ENCODE measurements around the gene APBB2.

APBB2 gene

GRCh38 chr4:41189666-41190065 lies 24.7 kb downstream of the APBB2 start:
- H3K4me3 Mint-ChIP-seq, result no peak overlapping the region
- peaks cover 10 to 12% of the 10 kb centered on the region in 2 donors for H3K27me3 Mint-ChIP-seq
- peaks cover 0 to 2% of the 10 kb centered on the region in 2 donors for H3K9me3 Mint-ChIP-seq
- H3K36me3 Mint-ChIP-seq, result no peaks in the 10 kb centered on the region
- ATAC-seq (replicated peaks) (no peak), DNase-seq (no peak)
- H3K27ac Mint-ChIP-seq, result no peak overlapping the region
- H3K4me1 Mint-ChIP-seq, result no peaks in the 10 kb centered on the region

GRCh38 chr4:41189076-41189475 lies 25.3 kb downstream of the APBB2 start:
- H3K36me3 Mint-ChIP-seq, result no peaks in the 10 kb centered on the region
- peaks cover 0 to 2% of the 10 kb centered on the region in 2 donors for H3K9me3 Mint-ChIP-seq
- no peak overlapping the region for H3K4me3 Mint-ChIP-seq
- H3K4me1 Mint-ChIP-seq, result no peaks in the 10 kb centered on the region
- ATAC-seq (replicated peaks), result peak in 1 of 2 donors; percentile 23
- DNase-seq, result no peak
- H3K27ac Mint-ChIP-seq, result no peak overlapping the region
- H3K27me3 Mint-ChIP-seq, result peaks cover 15 to 18% of the 10 kb centered on the region in 2 donors

GRCh38 chr4:41185614-41186592 lies 28.4 kb downstream of the APBB2 start:
- Mint-ChIP-seq H3K27ac (no peak overlapping the region), H3K27me3 (peaks cover 12% of the 10 kb centered on the region in 2 donors), H3K4me1 (no peaks in the 10 kb centered on the region), H3K36me3 (no peaks in the 10 kb centered on the region), H3K4me3 (no peak overlapping the region), H3K9me3 (peaks cover 0 to 13% of the 10 kb centered on the region in 2 donors)
- DNase-seq (no peak), ATAC-seq (replicated peaks) (no peak)

- Mint-ChIP-seq H3K4me1 (no peaks in the 10 kb centered on the region), H3K27ac (no peak overlapping the region), H3K27me3 (peaks cover 11 to 12% of the 10 kb centered on the region in 2 donors), H3K4me3 (no peak overlapping the region), H3K9me3 (peaks cover 0 to 13% of the 10 kb centered on the region in 2 donors), H3K36me3 (no peaks in the 10 kb centered on the region)
- DNase-seq (no peak), ATAC-seq (replicated peaks) (no peak)
Observed at GRCh38 chr4:41184009-41184408, 30.3 kb downstream of the APBB2 start.

GRCh38 chr4:41183021-41183553 lies 31.3 kb downstream of the APBB2 start:
- Mint-ChIP-seq H3K27ac (no peak overlapping the region), H3K4me1 (no peaks in the 10 kb centered on the region), H3K9me3 (peaks cover 0 to 13% of the 10 kb centered on the region in 2 donors), H3K27me3 (peaks cover 8 to 11% of the 10 kb centered on the region in 2 donors), H3K36me3 (no peaks in the 10 kb centered on the region), H3K4me3 (no peak overlapping the region)
- no peak for DNase-seq
- ATAC-seq (replicated peaks), result no peak

- ATAC-seq (replicated peaks), result no peak
- H3K36me3 Mint-ChIP-seq, result no peaks in the 10 kb centered on the region
- H3K9me3 Mint-ChIP-seq, result peaks cover 0 to 13% of the 10 kb centered on the region in 2 donors
- no peaks in the 10 kb centered on the region for H3K4me1 Mint-ChIP-seq
- no peak for DNase-seq
- peaks cover 12 to 17% of the 10 kb centered on the region in 2 donors for H3K27me3 Mint-ChIP-seq
- H3K27ac Mint-ChIP-seq, result no peak overlapping the region
- H3K4me3 Mint-ChIP-seq, result no peak overlapping the region
Observed at GRCh38 chr4:41181037-41181436, 33.3 kb downstream of the APBB2 start.

- H3K27me3 Mint-ChIP-seq, result peaks cover 11 to 12% of the 10 kb centered on the region in 2 donors
Observed at GRCh38 chr4:41179498-41180195, 34.7 kb downstream of the APBB2 start.

GRCh38 chr4:41178372-41179370 lies 35.7 kb downstream of the APBB2 start:
- no peak overlapping the region for H3K4me3 Mint-ChIP-seq
- no peak for DNase-seq
- no peaks in the 10 kb centered on the region for H3K4me1 Mint-ChIP-seq
- peaks cover 5 to 7% of the 10 kb centered on the region in 2 donors for H3K27me3 Mint-ChIP-seq
- ATAC-seq (replicated peaks), result no peak
- H3K9me3 Mint-ChIP-seq, result peaks cover 0 to 13% of the 10 kb centered on the region in 2 donors
- H3K36me3 Mint-ChIP-seq, result no peaks in the 10 kb centered on the region
- H3K27ac Mint-ChIP-seq, result no peak overlapping the region

More at GRCh38 chr4:41179498-41180195, 34.7 kb downstream of the APBB2 start:
- DNase-seq (no peak), ATAC-seq (replicated peaks) (no peak)
- Mint-ChIP-seq H3K4me3 (no peak overlapping the region), H3K36me3 (no peaks in the 10 kb centered on the region), H3K4me1 (no peaks in the 10 kb centered on the region), H3K9me3 (peaks cover 0 to 13% of the 10 kb centered on the region in 2 donors), H3K27ac (no peak overlapping the region)

- Mint-ChIP-seq H3K27ac (no peak overlapping the region), H3K4me1 (no peaks in the 10 kb centered on the region), H3K4me3 (no peak overlapping the region), H3K27me3 (peaks cover 5 to 7% of the 10 kb centered on the region in 2 donors), H3K36me3 (no peaks in the 10 kb centered on the region), H3K9me3 (peaks cover under 1 to 2% of the 10 kb centered on the region in 2 donors)
- ATAC-seq (replicated peaks) (no peak), DNase-seq (no peak)
Observed at GRCh38 chr4:41177016-41177415, 37.3 kb downstream of the APBB2 start.

GRCh38 chr4:41176340-41176739 lies 38.0 kb downstream of the APBB2 start:
- Mint-ChIP-seq H3K27me3 (peaks cover 5 to 7% of the 10 kb centered on the region in 2 donors), H3K36me3 (no peaks in the 10 kb centered on the region), H3K9me3 (peaks cover 0 to 3% of the 10 kb centered on the region in 2 donors), H3K4me3 (no peak overlapping the region), H3K4me1 (no peaks in the 10 kb centered on the region), H3K27ac (no peak overlapping the region)
- ATAC-seq (replicated peaks), result no peak
- DNase-seq, result no peak

- DNase-seq (no peak), ATAC-seq (replicated peaks) (no peak)
- Mint-ChIP-seq H3K4me3 (no peak overlapping the region), H3K36me3 (no peaks in the 10 kb centered on the region), H3K4me1 (no peaks in the 10 kb centered on the region), H3K27me3 (peaks cover 5 to 7% of the 10 kb centered on the region in 2 donors), H3K27ac (no peak overlapping the region), H3K9me3 (peaks cover 0 to 3% of the 10 kb centered on the region in 2 donors)
Observed at GRCh38 chr4:41175794-41176193, 38.5 kb downstream of the APBB2 start.

- peaks cover 5 to 7% of the 10 kb centered on the region in 2 donors for H3K27me3 Mint-ChIP-seq
- no peak overlapping the region for H3K27ac Mint-ChIP-seq
- H3K9me3 Mint-ChIP-seq, result peaks cover 0 to 3% of the 10 kb centered on the region in 2 donors
- no peaks in the 10 kb centered on the region for H3K4me1 Mint-ChIP-seq
- H3K4me3 Mint-ChIP-seq, result no peak overlapping the region
- no peaks in the 10 kb centered on the region for H3K36me3 Mint-ChIP-seq
- DNase-seq (no peak), ATAC-seq (replicated peaks) (no peak)
Observed at GRCh38 chr4:41174444-41174843, 39.9 kb downstream of the APBB2 start.

- Mint-ChIP-seq H3K4me1 (no peaks in the 10 kb centered on the region), H3K27me3 (peaks cover 7 to 13% of the 10 kb centered on the region in 2 donors), H3K36me3 (no peaks in the 10 kb centered on the region), H3K9me3 (peaks cover 0 to 3% of the 10 kb centered on the region in 2 donors), H3K27ac (no peak overlapping the region), H3K4me3 (no peak overlapping the region)
- no peak for DNase-seq
- ATAC-seq (replicated peaks), result no peak
Observed at GRCh38 chr4:41172786-41173185, 41.6 kb downstream of the APBB2 start.

Data from stimulated activated naive B cell treated with anti-CD40 and anti-IgM and Interleukin-4, amounts not matched to agents 10 μg/mL and 1 μg/mL and 100 μg/mL, for 72 hours (primary cell).